HG03095 (cell line): ENCODE measurements around the gene DTHD1.
A peak's percentile ranks its signal among the peaks of the same experiment; 100 is the strongest.

Experiments used
- ATAC-seq: cut with Tn5 transposase; IDR thresholded peaks from one replicate; pipeline ENCODE4 v1.9.1; 2021; ENCODE audit warnings: moderate library complexity; ENCODE audit not compliant: unreplicated experiment

Gene DTHD1

GRCh38 chr4:36312511-36312910 lies 31.1 kb downstream of the DTHD1 start:
- ATAC-seq = no peak

- ATAC-seq = no peak
Measured at GRCh38 chr4:36313301-36313700, 31.9 kb downstream of the DTHD1 start.

GRCh38 chr4:36313703-36314102 lies 32.3 kb downstream of the DTHD1 start:
- no peak for ATAC-seq

GRCh38 chr4:36316607-36317006 lies 35.2 kb downstream of the DTHD1 start:
- no peak for ATAC-seq

GRCh38 chr4:36317721-36318120 lies 36.3 kb downstream of the DTHD1 start:
- ATAC-seq = no peak

- ATAC-seq = peak; percentile 38
Measured at GRCh38 chr4:36320117-36320896, 38.9 kb downstream of the DTHD1 start.

GRCh38 chr4:36321176-36321575 lies 39.8 kb downstream of the DTHD1 start:
- no peak for ATAC-seq

GRCh38 chr4:36322921-36323354 lies 41.5 kb downstream of the DTHD1 start:
- no peak for ATAC-seq

- no peak for ATAC-seq
Measured at GRCh38 chr4:36323816-36324419, 42.5 kb downstream of the DTHD1 start.

- no peak for ATAC-seq
Measured at GRCh38 chr4:36324808-36325207, 43.4 kb downstream of the DTHD1 start.

- peak; percentile 71 for ATAC-seq
Measured at GRCh38 chr4:36325499-36325898, 44.1 kb downstream of the DTHD1 start.

- no peak for ATAC-seq
Measured at GRCh38 chr4:36325926-36326325, 44.5 kb downstream of the DTHD1 start.

- no peak for ATAC-seq
Measured at GRCh38 chr4:36326476-36327029, 45.1 kb downstream of the DTHD1 start.

GRCh38 chr4:36327400-36327799 lies 46.0 kb downstream of the DTHD1 start:
- ATAC-seq = no peak

- no peak for ATAC-seq
Measured at GRCh38 chr4:36328130-36328529, 46.7 kb downstream of the DTHD1 start.

- ATAC-seq = no peak
Measured at GRCh38 chr4:36329228-36329627, 47.8 kb downstream of the DTHD1 start.

- no peak for ATAC-seq
Measured at GRCh38 chr4:36330796-36331195, 49.4 kb downstream of the DTHD1 start.

GRCh38 chr4:36332023-36332781 lies 50.8 kb downstream of the DTHD1 start:
- ATAC-seq = peak; percentile 89

GRCh38 chr4:36332782-36333131 lies 51.3 kb downstream of the DTHD1 start:
- ATAC-seq = peak; percentile 98

GRCh38 chr4:36333303-36333877 lies 52.0 kb downstream of the DTHD1 start:
- no peak for ATAC-seq

- no peak for ATAC-seq
Measured at GRCh38 chr4:36337665-36338185, 56.3 kb downstream of the DTHD1 start.
